Measurements from ENCODE around the gene MRPL23.
"Not testable (repeated sequence)": the region's sequence is repeated elsewhere in the genome, so short reads cannot be mapped to it uniquely, and the experiment has no call there.

Gene MRPL23

GRCh38 chr11:1939006-1939625, 8.0 kb upstream of the MRPL23 start:
- no peak for TF ChIP-seq CTCF (IDR thresholded peaks at IDR 0.05; ENCODE audit: low read depth, low read length, missing control alignments)
- no peak overlapping the region for H3K4me3 ChIP-seq (ENCODE audit: low read depth, low read length)
- no peak for DNase-seq (ENCODE audit: low read depth)

GRCh38 chr11:1939788-1940187, 7.3 kb upstream of the MRPL23 start:
- not testable (repeated sequence) for DNase-seq (ENCODE audit: low read depth); H3K4me3 ChIP-seq (ENCODE audit: low read depth, low read length)

- no peak for TF ChIP-seq CTCF (IDR thresholded peaks at IDR 0.05; ENCODE audit: low read depth, low read length, missing control alignments)
Measured at GRCh38 chr11:1942558-1943260, 4.4 kb upstream of the MRPL23 start.

DNA sequence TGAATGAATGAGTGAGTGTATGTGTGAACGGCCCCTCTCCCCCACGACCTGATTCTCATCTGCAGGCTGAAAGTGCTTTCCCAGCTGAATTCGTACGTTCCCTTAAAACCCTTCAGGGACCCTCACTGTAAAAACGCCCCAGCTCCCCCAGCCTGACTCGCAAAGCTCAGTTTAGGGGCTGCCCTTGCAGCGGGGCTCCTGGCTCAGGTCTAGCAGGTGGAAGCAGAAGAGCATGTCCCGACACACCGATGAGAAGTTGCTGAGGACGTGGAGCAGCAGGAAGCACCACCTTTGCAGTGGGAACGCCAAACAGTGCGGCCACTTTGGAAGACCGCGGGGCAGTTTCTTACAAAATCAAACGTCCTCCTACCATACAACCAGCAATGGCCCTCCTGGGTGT, 3.6 kb upstream of the MRPL23 start:
- no peak overlapping the region for H3K4me3 ChIP-seq (ENCODE audit: low read depth, low read length)
- TF ChIP-seq CTCF (IDR thresholded peaks at IDR 0.05; ENCODE audit: low read depth, low read length, missing control alignments): no peak
- DNase-seq (ENCODE audit: low read depth): no peak

More at GRCh38 chr11:1942558-1943260, 4.4 kb upstream of the MRPL23 start:
- DNase-seq (ENCODE audit: low read depth): no peak
- H3K4me3 ChIP-seq (ENCODE audit: low read depth, low read length): no peak overlapping the region

- DNase-seq (ENCODE audit: low read depth): no peak
- no peak overlapping the region for H3K4me3 ChIP-seq (ENCODE audit: low read depth, low read length)
- no peak for TF ChIP-seq CTCF (IDR thresholded peaks at IDR 0.05; ENCODE audit: low read depth, low read length, missing control alignments)
Measured at GRCh38 chr11:1943977-1944376, 3.2 kb upstream of the MRPL23 start.

- no peak for DNase-seq (ENCODE audit: low read depth)
- no peak for TF ChIP-seq CTCF (IDR thresholded peaks at IDR 0.05; ENCODE audit: low read depth, low read length, missing control alignments)
Measured at GRCh38 chr11:1947592-1948237, 583 bp downstream of the MRPL23 start.

DNA sequence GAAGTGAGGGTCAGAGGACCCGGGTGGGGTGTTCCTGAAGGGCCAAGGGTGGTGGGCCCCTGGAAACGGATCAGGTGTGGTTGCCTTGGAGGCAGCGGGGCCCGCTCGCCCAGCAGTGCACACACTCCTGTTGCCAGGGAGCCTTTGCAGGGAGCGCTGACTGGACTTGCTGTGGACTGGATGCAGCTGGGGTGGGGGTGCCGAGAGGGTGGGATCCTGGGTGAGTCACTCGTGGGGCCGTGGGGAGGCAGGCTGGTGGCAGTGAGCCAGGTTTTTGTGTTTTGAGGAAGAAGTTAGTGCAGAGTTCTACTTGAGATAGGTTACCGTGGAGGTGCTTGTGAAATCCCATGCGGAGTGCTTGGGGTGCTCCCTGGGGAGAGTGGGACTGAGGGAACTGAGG, 1.3 kb downstream of the MRPL23 start:
- no peak overlapping the region for H3K4me3 ChIP-seq (ENCODE audit: low read depth, low read length)
- DNase-seq (ENCODE audit: low read depth): no peak
- no peak for TF ChIP-seq CTCF (IDR thresholded peaks at IDR 0.05; ENCODE audit: low read depth, low read length, missing control alignments)

More at GRCh38 chr11:1947592-1948237, 583 bp downstream of the MRPL23 start:
- no peak overlapping the region for H3K4me3 ChIP-seq (ENCODE audit: low read depth, low read length)

Measured in GM12864 (cell line).